Osteocyte (in vitro differentiated cells): ENCODE measurements around the gene RPRD1B. TPM values are rescaled to one million over a fixed set of nuclear protein-coding genes. Genes with fewer than 3 reads are reported as not detected.
A peak's percentile ranks its signal among the peaks of the same experiment; 100 is the strongest.

Experiments
- DNase-seq: peaks from one replicate; pipeline ENCODE4 v3.0.0; 2021; ENCODE audit warnings: mixed read lengths; ENCODE audit not compliant: unreplicated experiment; ENCODE audit errors: extremely low spot score
- H3K27ac Mint-ChIP-seq: one replicate; pipeline ENCODE4 v1.8.0; 2021; ENCODE audit warnings: mild to moderate bottlenecking, mixed read lengths; ENCODE audit not compliant: unreplicated experiment
- H3K27me3 Mint-ChIP-seq: one replicate; pipeline ENCODE4 v1.8.0; 2021; ENCODE audit warnings: mixed read lengths; ENCODE audit not compliant: unreplicated experiment
- H3K36me3 Mint-ChIP-seq: one replicate; pipeline ENCODE4 v1.8.0; 2021; ENCODE audit warnings: mixed read lengths; ENCODE audit not compliant: unreplicated experiment
- H3K4me1 Mint-ChIP-seq: one replicate; pipeline ENCODE4 v1.8.0; 2021; ENCODE audit warnings: mixed read lengths; ENCODE audit not compliant: unreplicated experiment
- H3K4me3 Mint-ChIP-seq: one replicate; pipeline ENCODE4 v1.8.0; 2021; ENCODE audit warnings: mild to moderate bottlenecking, moderate library complexity, mixed read lengths; ENCODE audit not compliant: unreplicated experiment
- H3K9me3 Mint-ChIP-seq: one replicate; pipeline ENCODE4 v1.8.0; 2021; ENCODE audit warnings: mixed read lengths; ENCODE audit not compliant: unreplicated experiment
- CTCF ChIP-seq: fragments of 200-600 bp; sonication (generic); IDR thresholded peaks from 2 replicates; pipeline ENCODE4 v1.5.0; 2021; ENCODE audit warnings: antibody characterized with exemption, mild to moderate bottlenecking, moderate library complexity
- long read RNA-seq: library from polyadenylated mRNA; unstranded; transcript quantifications from one replicate; pipeline ENCODE4 v2.0.0, GENCODE V29; 2021
- total RNA-seq: library from RNA; stranded (reverse); gene quantifications from 2 replicates; pipeline ENCODE4 v1.2.1, GENCODE V29; 2021

The RPRD1B gene
- total RNA-seq = 26.9 and 28.5 TPM in 2 replicates
- long read RNA-seq, transcript RPRD1B-201 (7 exons, 3,874 nt) = major isoform, 15 of 23 reads
- long read RNA-seq, partial matches to known transcripts = 1 of 23 reads
- long read RNA-seq, other reads (novel, unspliced or antisense) = 7 of 23 reads

- peaks cover 6% of the 10 kb centered on the region for H3K9me3 Mint-ChIP-seq
- peaks cover 5% of the 10 kb centered on the region for H3K36me3 Mint-ChIP-seq
- TF ChIP-seq CTCF = no peak
- peaks cover 43% of the 10 kb centered on the region for H3K4me1 Mint-ChIP-seq
- peak within 1 kb of the TSS; percentile 93 for H3K4me3 Mint-ChIP-seq
- peak; percentile 96 for DNase-seq
- peak within 1 kb of the TSS; percentile 97 for H3K27ac Mint-ChIP-seq
- no peaks in the 10 kb centered on the region for H3K27me3 Mint-ChIP-seq
These were observed at the start of gene RPRD1B, which contains the start of gene TTI1 for GRCh38 chr20:38033330-38034107. Gene RPRD1B (plus strand): TSS chr20:38033746. CDS start chr20:38033948, 202 bp downstream. Gene TTI1 (minus strand): TSS chr20:38033456. CDS start chr20:38013816, 19,640 bp downstream.

GRCh38 chr20:37984018-37984785 is 49.3 kb upstream of the RPRD1B start:
- TF ChIP-seq CTCF = no peak
- Mint-ChIP-seq H3K9me3 (no peaks in the 10 kb centered on the region), H3K36me3 (peaks cover 17% of the 10 kb centered on the region), H3K4me1 (peaks cover 38% of the 10 kb centered on the region), H3K27me3 (no peaks in the 10 kb centered on the region), H3K4me3 (no peak overlapping the region), H3K27ac (no peak overlapping the region)
- no peak for DNase-seq

GRCh38 chr20:37986044-37986858 is 47.3 kb upstream of the RPRD1B start:
- H3K9me3 Mint-ChIP-seq = no peaks in the 10 kb centered on the region
- H3K36me3 Mint-ChIP-seq = peaks cover 17% of the 10 kb centered on the region
- H3K4me3 Mint-ChIP-seq = no peak overlapping the region
- H3K27me3 Mint-ChIP-seq = no peaks in the 10 kb centered on the region
- DNase-seq = no peak
- peaks cover 54% of the 10 kb centered on the region for H3K4me1 Mint-ChIP-seq
- peak overlapping the region; percentile 86 for H3K27ac Mint-ChIP-seq
- TF ChIP-seq CTCF = no peak

- Mint-ChIP-seq H3K4me3 (no peak overlapping the region), H3K9me3 (no peaks in the 10 kb centered on the region), H3K4me1 (peaks cover 60% of the 10 kb centered on the region), H3K36me3 (peaks cover 11% of the 10 kb centered on the region), H3K27ac (peak overlapping the region; percentile 86), H3K27me3 (no peaks in the 10 kb centered on the region)
- TF ChIP-seq CTCF = no peak
- no peak for DNase-seq
These were observed 46.5 kb upstream of the RPRD1B start for GRCh38 chr20:37986873-37987601.
